Left lung (tissue), 10 donors: ENCODE data around the gene CEP152. TPM values are rescaled to one million over a fixed set of nuclear protein-coding genes. Genes with fewer than 3 reads are reported as not detected.
"Not testable (repeated sequence)": the region's sequence is repeated elsewhere in the genome, so short reads cannot be mapped to it uniquely, and the experiment has no call there.

Experiments
- ATAC-seq: fragments of 200-7000 bp; cut with Tn5 transposase; one replicate; pipeline ENCODE4 v1.9.1; 2020; ENCODE audit warnings: moderate library complexity
- DNase-seq, 4 donors: peaks; one replicate each; pipeline ENCODE4 v3.0.0-alpha.2; 2013 to 2020
- H3K27ac ChIP-seq, 2 donors: fragments of 200-600 bp; sonication (generic) in 1 of 2; one replicate each; pipeline versions ENCODE4 v1.5.0 to v1.8.0; 2020 to 2021
- H3K27me3 ChIP-seq, 2 donors: fragments of 200-600 bp; sonication (generic) in 1 of 2; one replicate each; pipeline versions ENCODE4 v1.5.0 to v1.8.0; 2020 to 2021
- H3K36me3 ChIP-seq, 2 donors: fragments of 200-600 bp; sonication (generic) in 1 of 2; one replicate each; pipeline versions ENCODE4 v1.5.0 to v1.8.0; 2020 to 2021
- H3K4me1 ChIP-seq, 2 donors: fragments of 200-600 bp; one replicate each; pipeline ENCODE4 v1.8.0; 2021
- H3K4me3 ChIP-seq, 2 donors: fragments of 200-600 bp; sonication (generic) in 1 of 2; one replicate each; pipeline versions ENCODE4 v1.5.0 to v1.8.0; 2020 to 2021; ENCODE audit warnings: mild to moderate bottlenecking in 1 of 2
- H3K9me3 ChIP-seq, 2 donors: fragments of 200-600 bp; sonication (generic) in 1 of 2; one replicate each; pipeline versions ENCODE4 v1.5.0 to v1.8.0; 2020 to 2021
- intact Hi-C, 2 donors: fragments of 100-400 bp; cut with DNase I; formaldehyde crosslinking; loops; one replicate each; pipeline versions ENCODE4 v1.11.2 to v1.14.2; 2022
- polyA plus RNA-seq, 6 donors: library from polyadenylated mRNA; unstranded; fragments of 120-200 nt; gene quantifications; one replicate each; pipeline ENCODE4 v1.2.1, GENCODE V29; 2013; ENCODE audit not compliant: insufficient read length in 6 of 6
- total RNA-seq, 2 donors: library from RNA; stranded (reverse); fragmentation: NEBNext Ultra II Directional; extraction: Animal tissue kit (Norgen Biotek cat#: 25700); gene quantifications; one replicate each; pipeline ENCODE4 v1.2.1, GENCODE V29; 2021
- TF ChIP-seq, protein P1 (sequence below), 2 donors: fragments of 200-600 bp; sonication (generic) in 1 of 2; IDR thresholded peaks; one replicate each; pipeline versions ENCODE4 v1.5.0 to v1.8.0; 2021; ENCODE audit warnings: antibody characterized with exemption in 2 of 2
- donor health status: DM: no; HTN: yes; CAD: no.
- donor health status: DM: no; HTN: no; CAD: no.

CEP152 gene
- total and polyA plus RNA-seq, 8 donors: 4.1 to 13.8 (median 9.8) TPM

DNA sequence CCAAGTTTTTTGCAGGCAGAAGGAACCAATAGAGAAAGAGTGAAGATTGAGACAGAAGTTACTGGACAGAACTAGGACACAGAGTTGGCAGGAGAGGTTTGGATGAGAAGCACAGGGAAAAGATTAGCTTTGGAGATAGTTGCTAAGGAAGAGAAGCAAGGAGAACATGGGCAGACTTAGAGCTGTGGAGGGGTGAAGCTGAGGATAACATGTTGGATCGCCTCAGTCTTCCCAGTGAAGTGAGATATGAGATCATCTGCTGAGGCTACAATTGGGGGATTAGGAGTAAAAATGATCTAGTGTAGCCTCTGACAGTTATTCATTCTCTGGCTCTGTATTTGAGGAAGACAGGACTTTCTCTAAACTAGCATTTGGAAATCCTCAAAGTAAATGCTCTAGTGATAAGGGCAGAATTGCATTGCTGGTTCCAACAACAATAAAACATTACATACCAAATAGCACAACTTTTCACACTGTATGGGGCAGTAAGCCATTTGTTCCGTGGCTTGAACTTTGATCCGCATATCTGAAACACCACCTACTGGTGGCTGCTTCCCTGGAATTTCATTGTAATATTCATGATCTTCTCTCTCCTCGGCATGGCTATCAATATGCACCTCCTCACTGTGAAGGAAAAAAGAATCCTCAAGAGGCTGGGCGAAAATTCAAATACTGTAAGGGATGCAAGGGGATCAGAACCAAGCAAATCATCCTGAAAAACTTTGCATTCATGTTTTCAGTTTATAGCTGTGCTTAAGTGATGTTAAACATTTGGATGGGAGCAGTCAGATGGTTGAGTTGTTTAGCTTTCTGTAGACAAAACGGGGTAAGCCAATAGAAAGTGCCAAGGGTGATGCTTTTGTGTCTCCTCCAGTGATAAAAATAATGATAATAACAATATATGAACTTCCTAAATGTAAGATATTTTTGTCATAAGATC is 44.9 kb upstream of the CEP152 start:
- TF ChIP-seq, protein P1, sequence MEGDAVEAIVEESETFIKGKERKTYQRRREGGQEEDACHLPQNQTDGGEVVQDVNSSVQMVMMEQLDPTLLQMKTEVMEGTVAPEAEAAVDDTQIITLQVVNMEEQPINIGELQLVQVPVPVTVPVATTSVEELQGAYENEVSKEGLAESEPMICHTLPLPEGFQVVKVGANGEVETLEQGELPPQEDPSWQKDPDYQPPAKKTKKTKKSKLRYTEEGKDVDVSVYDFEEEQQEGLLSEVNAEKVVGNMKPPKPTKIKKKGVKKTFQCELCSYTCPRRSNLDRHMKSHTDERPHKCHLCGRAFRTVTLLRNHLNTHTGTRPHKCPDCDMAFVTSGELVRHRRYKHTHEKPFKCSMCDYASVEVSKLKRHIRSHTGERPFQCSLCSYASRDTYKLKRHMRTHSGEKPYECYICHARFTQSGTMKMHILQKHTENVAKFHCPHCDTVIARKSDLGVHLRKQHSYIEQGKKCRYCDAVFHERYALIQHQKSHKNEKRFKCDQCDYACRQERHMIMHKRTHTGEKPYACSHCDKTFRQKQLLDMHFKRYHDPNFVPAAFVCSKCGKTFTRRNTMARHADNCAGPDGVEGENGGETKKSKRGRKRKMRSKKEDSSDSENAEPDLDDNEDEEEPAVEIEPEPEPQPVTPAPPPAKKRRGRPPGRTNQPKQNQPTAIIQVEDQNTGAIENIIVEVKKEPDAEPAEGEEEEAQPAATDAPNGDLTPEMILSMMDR (IDR thresholded peaks at IDR 0.05): no peak
- Histone ChIP-seq H3K4me1 (no peaks in the 10 kb centered on the region), H3K9me3 (no peaks in the 10 kb centered on the region), H3K27ac (no peak overlapping the region), H3K4me3 (no peak overlapping the region), H3K36me3 (no peaks in the 10 kb centered on the region), H3K27me3 (no peaks in the 10 kb centered on the region)
- ATAC-seq: peak; percentile 83
- peak in 2 of 4 donors; percentile 25 to 41 for DNase-seq
- intact Hi-C loops: no loop called here

DNA sequence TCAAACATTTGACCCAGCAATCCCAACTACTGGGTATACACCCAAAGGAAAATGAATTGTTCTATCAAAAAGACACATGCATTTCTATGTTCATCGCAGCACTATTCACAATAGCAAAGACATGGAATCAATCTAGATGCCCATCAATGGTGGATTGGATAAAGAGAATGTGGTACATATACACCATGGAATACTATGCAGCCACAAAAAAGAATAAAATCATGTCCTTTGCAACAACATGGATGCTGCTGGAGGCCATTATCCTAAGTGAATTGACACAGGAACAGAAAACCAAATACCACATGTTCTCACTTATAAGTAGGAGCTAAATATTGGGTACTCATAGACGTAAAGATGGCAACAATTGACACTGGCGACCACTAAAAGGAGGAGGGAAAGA is 43.6 kb upstream of the CEP152 start:
- H3K27me3 ChIP-seq, H3K27ac ChIP-seq, intact Hi-C loops, ATAC-seq, H3K36me3 ChIP-seq, H3K4me3 ChIP-seq, H3K4me1 ChIP-seq, H3K9me3 ChIP-seq, DNase-seq: not testable (repeated sequence)

- H3K27me3 ChIP-seq: no peaks in the 10 kb centered on the region
- H3K36me3 ChIP-seq: no peaks in the 10 kb centered on the region
- H3K27ac ChIP-seq: no peak overlapping the region
- DNase-seq (no peak), ATAC-seq (no peak)
- intact Hi-C loops: no loop called here
- no peaks in the 10 kb centered on the region for H3K9me3 ChIP-seq
- TF ChIP-seq, protein P1 (IDR thresholded peaks at IDR 0.05): no peak
- H3K4me1 ChIP-seq: no peaks in the 10 kb centered on the region
- H3K4me3 ChIP-seq: no peak overlapping the region
Observed at GRCh38 chr15:48851956-48852355, 41.1 kb upstream of the CEP152 start.

GRCh38 chr15:48850648-48851047 is 39.8 kb upstream of the CEP152 start:
- intact Hi-C loops: no loop called here
- ATAC-seq: no peak
- no peaks in the 10 kb centered on the region for H3K27me3 ChIP-seq

DNA sequence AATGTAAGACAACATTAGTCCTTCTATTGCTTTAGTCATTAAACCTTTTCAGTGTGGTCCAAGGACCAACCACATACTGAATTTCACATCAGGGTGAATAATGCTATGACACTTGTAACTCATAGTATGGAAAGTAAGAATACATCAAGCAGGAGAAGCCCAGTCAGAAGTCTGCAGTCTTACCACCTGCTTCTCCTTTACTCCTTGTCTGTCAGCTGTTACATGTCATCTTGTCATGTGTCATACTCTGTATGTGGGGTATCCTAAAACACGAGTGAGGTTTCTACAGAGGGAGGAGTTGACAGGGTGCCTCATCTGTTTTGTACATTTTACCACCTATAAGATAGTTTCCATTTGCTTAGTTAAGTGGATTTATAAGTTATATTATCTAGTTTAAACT is 34.3 kb upstream of the CEP152 start:
- TF ChIP-seq, protein P1 (IDR thresholded peaks at IDR 0.05): no peak
- ATAC-seq: no peak
- no peak overlapping the region for H3K4me3 ChIP-seq
- H3K9me3 ChIP-seq: no peaks in the 10 kb centered on the region
- no peaks in the 10 kb centered on the region for H3K36me3 ChIP-seq
- intact Hi-C loops: no loop called here
- DNase-seq: no peak
- no peaks in the 10 kb centered on the region for H3K4me1 ChIP-seq
- H3K27me3 ChIP-seq: no peaks in the 10 kb centered on the region
- no peak overlapping the region for H3K27ac ChIP-seq

More at GRCh38 chr15:48850648-48851047, 39.8 kb upstream of the CEP152 start:
- no peak for DNase-seq
- no peak overlapping the region for H3K4me3 ChIP-seq
- TF ChIP-seq, protein P1 (IDR thresholded peaks at IDR 0.05): no peak
- H3K36me3 ChIP-seq: no peaks in the 10 kb centered on the region
- H3K9me3 ChIP-seq: no peaks in the 10 kb centered on the region
- no peak overlapping the region for H3K27ac ChIP-seq
- no peaks in the 10 kb centered on the region for H3K4me1 ChIP-seq
